ENCODE data around the gene PAK5.

DNA sequence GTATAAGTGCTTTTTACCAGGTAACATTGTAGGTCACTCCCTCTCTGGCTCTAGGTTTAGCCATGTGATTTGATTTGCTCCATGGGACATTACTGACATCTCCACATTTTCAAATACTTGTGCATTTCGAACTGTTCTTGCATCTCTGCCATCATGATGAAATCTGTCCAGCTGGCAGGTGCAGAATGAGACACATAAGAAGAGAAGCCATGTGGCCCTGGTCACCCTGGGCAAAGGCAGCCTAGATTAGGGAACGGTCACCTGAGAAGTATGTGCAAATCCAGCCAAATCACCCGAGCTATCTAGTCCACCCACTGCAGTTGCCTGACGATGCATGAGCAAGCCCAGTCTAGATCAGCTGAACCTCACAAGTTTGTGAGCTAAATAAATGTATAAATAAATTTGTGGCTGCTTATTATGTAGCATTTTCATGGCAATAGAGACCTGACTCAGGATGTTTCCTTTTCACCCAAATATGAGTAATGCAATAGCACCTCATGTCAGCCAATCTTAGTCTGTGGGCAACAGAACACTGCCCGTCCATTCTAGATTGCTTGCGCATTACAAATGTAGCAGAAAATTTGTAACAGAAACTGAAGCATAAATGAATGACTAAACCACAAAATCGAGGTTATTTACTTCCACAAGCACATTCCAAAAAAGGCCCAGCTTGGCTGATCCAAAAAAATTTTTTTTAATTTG, 115.2 kb downstream of the PAK5 start:
- TF ChIP-seq RELA (CRISPR knock-in tag; IDR thresholded peaks at IDR 0.05) (no peak), SNRNP70 (IDR thresholded peaks at IDR 0.05; ENCODE audit: low read depth, low read length) (no peak), SIN3A (IDR thresholded peaks at IDR 0.05; ENCODE audit: borderline replicate concordance, low read depth, low read length) (no peak), BCLAF1 (IDR thresholded peaks at IDR 0.05) (no peak), ZFX (CRISPR knock-in tag; IDR thresholded peaks at IDR 0.05; ENCODE audit: low read depth) (no peak), POLR2A (IDR thresholded peaks at IDR 0.05; ENCODE audit: insufficient read depth in 1 of 2, low read depth in 2 of 2, low read length in 2 of 2) (no peak), PPARG (CRISPR knock-in tag; conservative IDR thresholded peaks at IDR 0.05) (no peak), GTF2F1 (IDR thresholded peaks at IDR 0.05; ENCODE audit: low read length) (no peak), SETDB1 (CRISPR knock-in tag; IDR thresholded peaks at IDR 0.05; ENCODE audit: borderline replicate concordance) (no peak)
- TF ChIP-seq, protein P1, sequence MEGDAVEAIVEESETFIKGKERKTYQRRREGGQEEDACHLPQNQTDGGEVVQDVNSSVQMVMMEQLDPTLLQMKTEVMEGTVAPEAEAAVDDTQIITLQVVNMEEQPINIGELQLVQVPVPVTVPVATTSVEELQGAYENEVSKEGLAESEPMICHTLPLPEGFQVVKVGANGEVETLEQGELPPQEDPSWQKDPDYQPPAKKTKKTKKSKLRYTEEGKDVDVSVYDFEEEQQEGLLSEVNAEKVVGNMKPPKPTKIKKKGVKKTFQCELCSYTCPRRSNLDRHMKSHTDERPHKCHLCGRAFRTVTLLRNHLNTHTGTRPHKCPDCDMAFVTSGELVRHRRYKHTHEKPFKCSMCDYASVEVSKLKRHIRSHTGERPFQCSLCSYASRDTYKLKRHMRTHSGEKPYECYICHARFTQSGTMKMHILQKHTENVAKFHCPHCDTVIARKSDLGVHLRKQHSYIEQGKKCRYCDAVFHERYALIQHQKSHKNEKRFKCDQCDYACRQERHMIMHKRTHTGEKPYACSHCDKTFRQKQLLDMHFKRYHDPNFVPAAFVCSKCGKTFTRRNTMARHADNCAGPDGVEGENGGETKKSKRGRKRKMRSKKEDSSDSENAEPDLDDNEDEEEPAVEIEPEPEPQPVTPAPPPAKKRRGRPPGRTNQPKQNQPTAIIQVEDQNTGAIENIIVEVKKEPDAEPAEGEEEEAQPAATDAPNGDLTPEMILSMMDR (CRISPR knock-in tag; IDR thresholded peaks at IDR 0.05), result no peak
- TF ChIP-seq, protein P2, sequence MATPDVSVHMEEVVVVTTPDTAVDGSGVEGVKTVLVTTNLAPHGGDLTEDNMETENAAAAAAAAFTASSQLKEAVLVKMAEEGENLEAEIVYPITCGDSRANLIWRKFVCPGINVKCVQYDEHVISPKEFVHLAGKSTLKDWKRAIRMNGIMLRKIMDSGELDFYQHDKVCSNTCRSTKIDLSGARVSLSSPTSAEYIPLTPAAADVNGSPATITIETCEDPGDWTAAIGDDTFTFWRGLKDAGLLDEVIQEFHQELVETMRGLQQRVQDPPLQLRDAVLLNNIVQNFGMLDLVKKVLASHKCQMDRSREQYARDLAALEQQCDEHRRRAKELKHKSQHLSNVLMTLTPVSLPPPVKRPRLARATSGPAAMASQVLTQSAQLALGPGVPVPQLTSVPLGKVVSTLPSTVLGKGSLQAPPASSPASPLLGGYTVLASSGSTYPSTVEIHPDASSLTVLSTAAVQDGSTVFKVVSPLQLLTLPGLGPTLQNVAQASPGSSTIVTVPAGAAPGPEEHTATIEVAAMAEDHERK (CRISPR knock-in tag; IDR thresholded peaks at IDR 0.05; ENCODE audit: low read depth), result no peak
